Measurements from ENCODE around the gene MRPL40. TPM values are rescaled to one million over a fixed set of nuclear protein-coding genes. Genes with fewer than 3 reads are reported as not detected.

MRPL40 gene
- total and polyA plus RNA-seq, 2 of the 13 experiments (the other 11 are each of a cell fraction or from before 2014, with no cell fraction given) = 42.7 to 79.7 TPM

DNA sequence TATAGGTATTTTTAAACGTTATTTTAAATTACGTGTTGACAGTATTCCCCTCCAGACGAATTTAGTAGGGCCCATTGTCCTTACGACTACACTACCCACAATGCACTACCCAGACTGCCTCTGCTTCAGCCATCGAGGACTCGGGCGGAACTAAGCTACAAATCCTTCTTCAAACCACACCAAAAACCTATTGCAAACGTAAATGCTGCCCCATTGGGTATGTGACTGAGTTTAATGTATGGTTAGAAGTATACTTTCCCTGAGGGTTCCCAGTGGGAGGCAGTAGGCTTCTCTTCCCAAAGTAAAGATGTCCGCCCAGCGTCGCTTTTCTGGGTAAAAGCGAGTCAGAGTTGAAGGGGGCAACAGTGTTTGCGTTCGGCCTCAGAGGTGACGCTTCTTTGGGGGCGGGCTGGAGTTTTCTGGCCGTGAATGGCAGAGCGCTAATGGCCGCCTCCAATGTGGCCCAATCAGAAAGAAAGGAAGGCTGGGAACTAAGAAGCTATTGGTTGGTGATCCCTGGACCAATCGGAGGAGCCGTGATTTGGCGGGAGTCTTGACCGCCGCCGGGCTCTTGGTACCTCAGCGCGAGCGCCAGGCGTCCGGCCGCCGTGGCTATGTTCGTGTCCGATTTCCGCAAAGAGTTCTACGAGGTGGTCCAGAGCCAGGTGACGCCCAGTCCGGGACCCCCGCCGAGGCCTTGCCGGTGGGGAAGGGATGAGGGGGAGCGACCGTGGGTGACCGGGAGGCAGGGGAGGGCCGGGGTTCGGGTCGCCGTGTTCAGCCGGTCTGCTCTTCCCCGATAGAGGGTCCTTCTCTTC, 47.2 kb downstream of the MRPL40 start, which contains the start of gene CDC45 (continued):
- TF ChIP-seq ZNF142 (CRISPR knock-in tag; IDR thresholded peaks at IDR 0.05) (no peak), TEAD3 (CRISPR knock-in tag; optimal IDR thresholded peaks at IDR 0.05; ENCODE audit: borderline replicate concordance) (no peak), ZFP62 (CRISPR knock-in tag; IDR thresholded peaks at IDR 0.05) (no peak), PTBP1 (IDR thresholded peaks at IDR 0.05; ENCODE audit: low read depth, low read length, poor library complexity, severe bottlenecking) (no peak), ZNF574 (CRISPR knock-in tag; IDR thresholded peaks at IDR 0.05) (peak; percentile 61), RXRA (CRISPR knock-in tag; IDR thresholded peaks at IDR 0.05) (peak; percentile 24), YEATS2 (CRISPR knock-in tag; IDR thresholded peaks at IDR 0.05; ENCODE audit: borderline replicate concordance) (peak; percentile 71; the same call in 1 of the 2 replicates), ZNF337 (CRISPR knock-in tag; IDR thresholded peaks at IDR 0.05; ENCODE audit: borderline replicate concordance, low read depth) (no peak), SP1 (IDR thresholded peaks at IDR 0.05) (no peak), SP1 (CRISPR knock-in tag; IDR thresholded peaks at IDR 0.05) (peak; percentile 14; the same call in 1 of the 2 replicates), ZNF251 (CRISPR knock-in tag; IDR thresholded peaks at IDR 0.05) (no peak), SKI (IDR thresholded peaks at IDR 0.05; ENCODE audit: partially characterized antibody) (peak; percentile 53), ZNF451 (CRISPR knock-in tag; IDR thresholded peaks at IDR 0.05) (no peak), ZNF160 (CRISPR knock-in tag; IDR thresholded peaks at IDR 0.05) (no peak), ZNF510 (CRISPR knock-in tag; IDR thresholded peaks at IDR 0.05; ENCODE audit: low read depth) (0 out of 2 replicates have a peak, but pooled peaks have one; percentile 88)
- TF ChIP-seq, protein P1, sequence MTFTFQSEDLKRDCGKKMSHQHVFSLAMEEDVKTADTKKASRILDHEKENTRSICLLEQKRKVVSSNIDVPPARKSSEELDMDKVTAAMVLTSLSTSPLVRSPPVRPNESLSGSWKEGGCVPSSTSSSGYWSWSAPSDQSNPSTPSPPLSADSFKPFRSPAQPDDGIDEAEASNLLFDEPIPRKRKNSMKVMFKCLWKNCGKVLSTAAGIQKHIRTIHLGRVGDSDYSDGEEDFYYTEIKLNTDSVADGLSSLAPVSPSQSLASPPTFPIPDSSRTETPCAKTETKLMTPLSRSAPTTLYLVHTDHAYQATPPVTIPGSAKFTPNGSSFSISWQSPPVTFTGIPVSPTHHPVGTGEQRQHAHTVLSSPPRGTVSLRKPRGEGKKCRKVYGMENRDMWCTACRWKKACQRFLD (CRISPR knock-in tag; IDR thresholded peaks at IDR 0.05; ENCODE audit: borderline replicate concordance) = no peak
- TF ChIP-seq, protein P2, sequence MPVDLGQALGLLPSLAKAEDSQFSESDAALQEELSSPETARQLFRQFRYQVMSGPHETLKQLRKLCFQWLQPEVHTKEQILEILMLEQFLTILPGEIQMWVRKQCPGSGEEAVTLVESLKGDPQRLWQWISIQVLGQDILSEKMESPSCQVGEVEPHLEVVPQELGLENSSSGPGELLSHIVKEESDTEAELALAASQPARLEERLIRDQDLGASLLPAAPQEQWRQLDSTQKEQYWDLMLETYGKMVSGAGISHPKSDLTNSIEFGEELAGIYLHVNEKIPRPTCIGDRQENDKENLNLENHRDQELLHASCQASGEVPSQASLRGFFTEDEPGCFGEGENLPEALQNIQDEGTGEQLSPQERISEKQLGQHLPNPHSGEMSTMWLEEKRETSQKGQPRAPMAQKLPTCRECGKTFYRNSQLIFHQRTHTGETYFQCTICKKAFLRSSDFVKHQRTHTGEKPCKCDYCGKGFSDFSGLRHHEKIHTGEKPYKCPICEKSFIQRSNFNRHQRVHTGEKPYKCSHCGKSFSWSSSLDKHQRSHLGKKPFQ (CRISPR knock-in tag; IDR thresholded peaks at IDR 0.05; ENCODE audit: insufficient replicate concordance) = no peak
